Fibroblast of peridontal ligament (primary cell): Measurements from ENCODE around the gene MVB12B.
A peak's percentile ranks its signal among the peaks of the same experiment; 100 is the strongest.

Experiments used
- DNase-seq: peaks from one replicate; pipeline ENCODE4 v3.0.0-alpha.2; 2010; ENCODE audit errors: extremely low read depth

Gene MVB12B

GRCh38 chr9:126330536-126330935 is 3.9 kb downstream of the MVB12B start:
- DNase-seq: no peak

GRCh38 chr9:126331964-126332748 is 5.5 kb downstream of the MVB12B start:
- no peak for DNase-seq

GRCh38 chr9:126334721-126335621 is 8.3 kb downstream of the MVB12B start:
- DNase-seq: peak; percentile 40

GRCh38 chr9:126335837-126336735 is 9.5 kb downstream of the MVB12B start:
- DNase-seq: no peak

- DNase-seq: no peak
These were observed 10.2 kb downstream of the MVB12B start for GRCh38 chr9:126336736-126337325.

- DNase-seq: no peak
These were observed 11.2 kb downstream of the MVB12B start for GRCh38 chr9:126337729-126338372.

- no peak for DNase-seq
These were observed 12.3 kb downstream of the MVB12B start for GRCh38 chr9:126338945-126339344.

- DNase-seq: no peak
These were observed 14.8 kb downstream of the MVB12B start for GRCh38 chr9:126341426-126341825.

GRCh38 chr9:126341902-126342301 is 15.3 kb downstream of the MVB12B start:
- no peak for DNase-seq

- DNase-seq: no peak
These were observed 16.0 kb downstream of the MVB12B start for GRCh38 chr9:126342621-126343031.

- DNase-seq: no peak
These were observed 16.7 kb downstream of the MVB12B start for GRCh38 chr9:126343271-126343700.

GRCh38 chr9:126346031-126346430 is 19.4 kb downstream of the MVB12B start:
- no peak for DNase-seq

- no peak for DNase-seq
These were observed 20.5 kb downstream of the MVB12B start for GRCh38 chr9:126347093-126347492.

- DNase-seq: no peak
These were observed 21.5 kb downstream of the MVB12B start for GRCh38 chr9:126347911-126348760.

- no peak for DNase-seq
These were observed 22.4 kb downstream of the MVB12B start for GRCh38 chr9:126348911-126349550.

- DNase-seq: no peak
These were observed 28.5 kb downstream of the MVB12B start for GRCh38 chr9:126354887-126355770.

- DNase-seq: no peak
These were observed 30.4 kb downstream of the MVB12B start for GRCh38 chr9:126357074-126357473.

- no peak for DNase-seq
These were observed 33.4 kb downstream of the MVB12B start for GRCh38 chr9:126360073-126360472.
